HEK293 (cell line): ENCODE measurements around the gene MAML3.

Source experiments
- CTCF ChIA-PET: fragments of 350-600 bp; formaldehyde crosslinking; extraction: SDS; loops from one replicate; lab custom pipeline; 2021; ENCODE audit warnings: antibody characterized with exemption; lab: Yijun Ruan, JAX
- POLR2A ChIA-PET: fragments of 300-600 bp; formaldehyde crosslinking; extraction: SDS; loops from one replicate; lab custom pipeline; 2020; ENCODE audit warnings: antibody characterized with exemption, inconsistent platforms; lab: Yijun Ruan, JAX
- H3K27ac ChIP-seq: fragments of 200-500 bp; sonication (Bioruptor generic); 2 replicates; pipeline ENCODE4 v1.5.1; 2014; ENCODE audit warnings: low read depth, low read length, control low read depth, inconsistent platforms; ENCODE audit errors: extremely low read depth
- H3K36me3 ChIP-seq, 2 experiments: fragments of 200-500 bp in 1 of 2; sonication (Bioruptor generic) in 1 of 2; 1 replicate in 1 of 2; 2 replicates in 1 of 2; pipeline ENCODE4 v1.5.1; 2014 to 2017; ENCODE audit warnings: inconsistent platforms in 2 of 2, low read length in 2 of 2; ENCODE audit not compliant: control insufficient read depth in 2 of 2, insufficient read depth in 1 of 2
- H3K4me1 ChIP-seq: fragments of 200-500 bp; sonication (Bioruptor generic); 2 replicates; pipeline ENCODE4 v1.5.1; 2014; ENCODE audit warnings: mild to moderate bottlenecking, low read length, inconsistent platforms; ENCODE audit not compliant: control insufficient read depth, insufficient read depth
- H3K4me3 ChIP-seq: 2 replicates; pipeline ENCODE4 v1.5.1; 2011; ENCODE audit warnings: low read depth, mild to moderate bottlenecking, control low read depth, low read length, moderate library complexity
- H3K9me3 ChIP-seq: fragments of 200-500 bp; sonication (Bioruptor generic); 2 replicates; pipeline ENCODE4 v1.5.1; 2014; ENCODE audit warnings: low read depth, low read length, inconsistent platforms; ENCODE audit not compliant: control insufficient read depth, insufficient read depth
- CTCF ChIP-seq: fragments of 450-650 bp; formaldehyde crosslinking; IDR thresholded peaks from 2 replicates; pipeline ENCODE4 v1.5.1; 2016; ENCODE audit warnings: missing biosample characterization, missing genetic modification characterization
- GLI2 ChIP-seq: fragments of 450-650 bp; formaldehyde crosslinking; IDR thresholded peaks from 2 replicates; pipeline ENCODE4; 2017; ENCODE audit warnings: missing biosample characterization, missing genetic modification characterization, low read depth, borderline replicate concordance
- GLIS1 ChIP-seq: fragments of 450-650 bp; formaldehyde crosslinking; IDR thresholded peaks from 2 replicates; pipeline ENCODE4 v1.5.1; 2016; ENCODE audit warnings: missing biosample characterization, missing genetic modification characterization
- KLF10 ChIP-seq: fragments of 450-650 bp; IDR thresholded peaks from 2 replicates; pipeline ENCODE4 v1.5.1; 2018; ENCODE audit warnings: missing biosample characterization, mild to moderate bottlenecking, missing genetic modification characterization
- MZF1 ChIP-seq: fragments of 450-650 bp; formaldehyde crosslinking; IDR thresholded peaks from 2 replicates; pipeline ENCODE4 v1.5.1; 2017; ENCODE audit warnings: missing biosample characterization, missing genetic modification characterization, borderline replicate concordance
- PRDM4 ChIP-seq: fragments of 450-650 bp; formaldehyde crosslinking; IDR thresholded peaks from 2 replicates; pipeline ENCODE4 v1.5.1; 2017; ENCODE audit warnings: missing biosample characterization, missing genetic modification characterization
- TCF7L2 ChIP-seq: IDR thresholded peaks from 2 replicates; pipeline ENCODE4 v1.6.1; 2011; ENCODE audit warnings: low read depth, mild to moderate bottlenecking, inconsistent platforms, low read length, moderate library complexity, borderline replicate concordance
- ZBTB1 ChIP-seq: fragments of 450-650 bp; formaldehyde crosslinking; IDR thresholded peaks from 2 replicates; pipeline ENCODE4 v1.5.1; 2016; ENCODE audit warnings: missing biosample characterization, missing genetic modification characterization
- ZBTB21 ChIP-seq: fragments of 450-650 bp; formaldehyde crosslinking; IDR thresholded peaks from 2 replicates; pipeline ENCODE4 v1.5.1; 2017; ENCODE audit warnings: missing biosample characterization, missing genetic modification characterization
- ZFP69B ChIP-seq: fragments of 450-650 bp; formaldehyde crosslinking; IDR thresholded peaks from 2 replicates; pipeline ENCODE4 v1.5.1; 2016; ENCODE audit warnings: missing biosample characterization, missing genetic modification characterization
- ZNF138 ChIP-seq: fragments of 450-650 bp; formaldehyde crosslinking; IDR thresholded peaks from 2 replicates; pipeline ENCODE4 v1.5.1; 2016; ENCODE audit warnings: missing biosample characterization, missing genetic modification characterization, borderline replicate concordance
- ZNF24 ChIP-seq: fragments of 450-650 bp; formaldehyde crosslinking; IDR thresholded peaks from 2 replicates; pipeline ENCODE4 v1.5.1; 2016; ENCODE audit warnings: missing biosample characterization, missing genetic modification characterization
- ZNF324 ChIP-seq: fragments of 450-650 bp; formaldehyde crosslinking; IDR thresholded peaks from 2 replicates; pipeline ENCODE4 v1.5.1; 2016; ENCODE audit warnings: missing biosample characterization, missing genetic modification characterization
- ZNF404 ChIP-seq: fragments of 450-650 bp; formaldehyde crosslinking; IDR thresholded peaks from 2 replicates; pipeline ENCODE4 v1.5.1; 2017; ENCODE audit warnings: missing biosample characterization, missing genetic modification characterization
- ZNF518A ChIP-seq: fragments of 450-650 bp; formaldehyde crosslinking; conservative IDR thresholded peaks from 2 replicates; pipeline ENCODE4 v1.5.1; 2016; ENCODE audit warnings: low read depth, missing biosample characterization, missing genetic modification characterization
- ZNF585B ChIP-seq: fragments of 450-650 bp; formaldehyde crosslinking; IDR thresholded peaks from 2 replicates; pipeline ENCODE4 v1.5.1; 2016; ENCODE audit warnings: missing biosample characterization, missing genetic modification characterization
- ZNF701 ChIP-seq: fragments of 450-650 bp; formaldehyde crosslinking; IDR thresholded peaks from 2 replicates; pipeline ENCODE4 v1.5.1; 2016; ENCODE audit warnings: missing biosample characterization, missing genetic modification characterization
- ZNF785 ChIP-seq: fragments of 450-650 bp; formaldehyde crosslinking; IDR thresholded peaks from 2 replicates; pipeline ENCODE4 v1.5.1; 2016; ENCODE audit warnings: missing biosample characterization, missing genetic modification characterization
- ZSCAN23 ChIP-seq: fragments of 450-650 bp; formaldehyde crosslinking; IDR thresholded peaks from 2 replicates; pipeline ENCODE4 v1.5.1; 2016; ENCODE audit warnings: missing biosample characterization, missing genetic modification characterization
- TF ChIP-seq, protein P1 (sequence below): fragments of 450-650 bp; formaldehyde crosslinking; IDR thresholded peaks from 2 replicates; pipeline ENCODE4 v1.5.1; 2016; ENCODE audit warnings: missing biosample characterization, missing genetic modification characterization

Gene MAML3

GRCh38 chr4:139839403-139840031 is 314.5 kb downstream of the MAML3 start:
- ChIA-PET POLR2A (no interaction called here), CTCF (interaction anchor here (0.8 kb wide), 1 partner anchor 997 kb away, joined by 3 read pairs; no protein-coding TSS in a partner anchor)
- H3K9me3 ChIP-seq, result no peaks in the 10 kb centered on the region
- H3K4me3 ChIP-seq, result no peak overlapping the region
- TF ChIP-seq ZNF404, result no peak
- TF ChIP-seq PRDM4 (tag by site-specific recombination), result no peak
- TF ChIP-seq ZNF585B (tag by site-specific recombination), result no peak
- no peak for TF ChIP-seq ZBTB21 (tag by site-specific recombination)
- TF ChIP-seq ZFP69B, result no peak
- TF ChIP-seq ZSCAN23 (tag by site-specific recombination), result no peak
- TF ChIP-seq CTCF (tag by site-specific recombination), result no peak
- TF ChIP-seq ZNF24 (tag by site-specific recombination), result no peak
- no peak for TF ChIP-seq ZNF701 (tag by site-specific recombination)
- TF ChIP-seq ZNF518A (tag by site-specific recombination), result no peak
- no peak for TF ChIP-seq ZNF138 (tag by site-specific recombination)
- TF ChIP-seq, protein P1, sequence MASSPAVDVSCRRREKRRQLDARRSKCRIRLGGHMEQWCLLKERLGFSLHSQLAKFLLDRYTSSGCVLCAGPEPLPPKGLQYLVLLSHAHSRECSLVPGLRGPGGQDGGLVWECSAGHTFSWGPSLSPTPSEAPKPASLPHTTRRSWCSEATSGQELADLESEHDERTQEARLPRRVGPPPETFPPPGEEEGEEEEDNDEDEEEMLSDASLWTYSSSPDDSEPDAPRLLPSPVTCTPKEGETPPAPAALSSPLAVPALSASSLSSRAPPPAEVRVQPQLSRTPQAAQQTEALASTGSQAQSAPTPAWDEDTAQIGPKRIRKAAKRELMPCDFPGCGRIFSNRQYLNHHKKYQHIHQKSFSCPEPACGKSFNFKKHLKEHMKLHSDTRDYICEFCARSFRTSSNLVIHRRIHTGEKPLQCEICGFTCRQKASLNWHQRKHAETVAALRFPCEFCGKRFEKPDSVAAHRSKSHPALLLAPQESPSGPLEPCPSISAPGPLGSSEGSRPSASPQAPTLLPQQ (tag by site-specific recombination), result no peak
- TF ChIP-seq GLIS1 (tag by site-specific recombination), result no peak
- no peak for TF ChIP-seq TCF7L2
- TF ChIP-seq ZNF324 (tag by site-specific recombination), result no peak
- TF ChIP-seq GLI2 (tag by site-specific recombination), result no peak
- no peak for TF ChIP-seq MZF1
- TF ChIP-seq ZBTB1 (tag by site-specific recombination), result no peak
- TF ChIP-seq ZNF785, result no peak
- no peak for TF ChIP-seq KLF10 (tag by site-specific recombination)
- H3K4me1 ChIP-seq, result no peaks in the 10 kb centered on the region
- no peaks in the 10 kb centered on the region for H3K36me3 ChIP-seq
- no peak overlapping the region for H3K27ac ChIP-seq
